Astrocyte (in vitro differentiated cells and primary cell): ENCODE measurements around the gene FUT6. TPM values are rescaled to one million over a fixed set of nuclear protein-coding genes. Genes with fewer than 3 reads are reported as not detected.
"Not testable (repeated sequence)": the region's sequence is repeated elsewhere in the genome, so short reads cannot be mapped to it uniquely, and the experiment has no call there.

Source experiments
- DNase-seq: peaks from one replicate; pipeline ENCODE4 v3.0.0-alpha.2; 2010; ENCODE audit warnings: low read depth
- FAIRE-seq: peaks from 2 replicates; lab custom pipeline; 2011; peaks lifted over from hg19 to GRCh38; lab: Jason Lieb, UNC
- H2AFZ ChIP-seq: 2 replicates; pipeline ENCODE4 v1.6.0; 2012; ENCODE audit warnings: low read depth, low read length, inconsistent platforms
- H3K27ac ChIP-seq: 2 replicates; pipeline ENCODE4 v1.5.1; 2011; ENCODE audit warnings: low read depth, low read length, inconsistent platforms
- H3K27me3 ChIP-seq: 2 replicates; pipeline ENCODE4 v1.6.0; 2011; ENCODE audit warnings: low read length, inconsistent platforms; ENCODE audit not compliant: insufficient read depth
- H3K36me3 ChIP-seq: 2 replicates; pipeline ENCODE4 v1.5.1; 2011; ENCODE audit warnings: low read length, inconsistent platforms; ENCODE audit not compliant: insufficient read depth
- H3K4me1 ChIP-seq: 2 replicates; pipeline ENCODE4 v1.5.1; 2011; ENCODE audit warnings: low read length, inconsistent platforms; ENCODE audit not compliant: insufficient read depth
- H3K4me2 ChIP-seq: 2 replicates; pipeline ENCODE4 v1.6.0; 2012; ENCODE audit warnings: low read length, inconsistent platforms
- H3K4me3 ChIP-seq: 2 replicates; pipeline ENCODE4 v1.5.1; 2011; ENCODE audit warnings: low read depth, mild to moderate bottlenecking, low read length, inconsistent platforms; ENCODE audit not compliant: insufficient read depth
- H3K79me2 ChIP-seq: 2 replicates; pipeline ENCODE4 v1.6.0; 2012; ENCODE audit warnings: mild to moderate bottlenecking, low read length, inconsistent platforms; ENCODE audit not compliant: insufficient read depth
- H3K9ac ChIP-seq: 2 replicates; pipeline ENCODE4 v1.6.0; 2012; ENCODE audit warnings: mild to moderate bottlenecking, low read length, inconsistent platforms
- H3K9me3 ChIP-seq: 2 replicates; pipeline ENCODE4 v1.5.1; 2012; ENCODE audit warnings: low read depth, mild to moderate bottlenecking, low read length, inconsistent platforms; ENCODE audit not compliant: insufficient read depth
- H4K20me1 ChIP-seq: 2 replicates; pipeline ENCODE4 v1.6.0; 2012; ENCODE audit warnings: low read length, inconsistent platforms; ENCODE audit not compliant: insufficient read depth
- H3K27ac Mint-ChIP-seq: one replicate; pipeline ENCODE4 v1.8.0; 2021; ENCODE audit warnings: mild to moderate bottlenecking, mixed read lengths; ENCODE audit not compliant: unreplicated experiment
- H3K27me3 Mint-ChIP-seq: one replicate; pipeline ENCODE4 v1.8.0; 2021; ENCODE audit warnings: low read depth, mixed read lengths; ENCODE audit not compliant: unreplicated experiment
- H3K36me3 Mint-ChIP-seq: one replicate; pipeline ENCODE4 v1.8.0; 2021; ENCODE audit warnings: low read depth, mixed read lengths; ENCODE audit not compliant: unreplicated experiment
- H3K4me1 Mint-ChIP-seq: one replicate; pipeline ENCODE4 v1.8.0; 2021; ENCODE audit warnings: low read depth, mixed read lengths; ENCODE audit not compliant: unreplicated experiment
- H3K4me3 Mint-ChIP-seq: one replicate; pipeline ENCODE4 v1.8.0; 2021; ENCODE audit warnings: mild to moderate bottlenecking, moderate library complexity, mixed read lengths; ENCODE audit not compliant: unreplicated experiment
- H3K9me3 Mint-ChIP-seq: one replicate; pipeline ENCODE4 v1.8.0; 2021; ENCODE audit warnings: mild to moderate bottlenecking, mixed read lengths; ENCODE audit not compliant: unreplicated experiment
- EZH2 ChIP-seq: IDR thresholded peaks from 2 replicates; pipeline ENCODE4 v1.6.1; 2012; ENCODE audit warnings: mild to moderate bottlenecking, low read length, inconsistent platforms; ENCODE audit not compliant: insufficient read depth
- total RNA-seq: library from RNA; stranded (reverse); gene quantifications from 2 replicates; pipeline ENCODE4 v1.2.1, GENCODE V29; 2021
- TF ChIP-seq, protein P1 (sequence below): IDR thresholded peaks from 2 replicates; pipeline ENCODE4 v1.5.1; 2011; ENCODE audit warnings: low read depth, mild to moderate bottlenecking, inconsistent platforms, low read length, moderate library complexity; ENCODE audit not compliant: insufficient read depth

The FUT6 gene
- total RNA-seq, 1 donor from 2014 or later: 0.09 TPM

DNA sequence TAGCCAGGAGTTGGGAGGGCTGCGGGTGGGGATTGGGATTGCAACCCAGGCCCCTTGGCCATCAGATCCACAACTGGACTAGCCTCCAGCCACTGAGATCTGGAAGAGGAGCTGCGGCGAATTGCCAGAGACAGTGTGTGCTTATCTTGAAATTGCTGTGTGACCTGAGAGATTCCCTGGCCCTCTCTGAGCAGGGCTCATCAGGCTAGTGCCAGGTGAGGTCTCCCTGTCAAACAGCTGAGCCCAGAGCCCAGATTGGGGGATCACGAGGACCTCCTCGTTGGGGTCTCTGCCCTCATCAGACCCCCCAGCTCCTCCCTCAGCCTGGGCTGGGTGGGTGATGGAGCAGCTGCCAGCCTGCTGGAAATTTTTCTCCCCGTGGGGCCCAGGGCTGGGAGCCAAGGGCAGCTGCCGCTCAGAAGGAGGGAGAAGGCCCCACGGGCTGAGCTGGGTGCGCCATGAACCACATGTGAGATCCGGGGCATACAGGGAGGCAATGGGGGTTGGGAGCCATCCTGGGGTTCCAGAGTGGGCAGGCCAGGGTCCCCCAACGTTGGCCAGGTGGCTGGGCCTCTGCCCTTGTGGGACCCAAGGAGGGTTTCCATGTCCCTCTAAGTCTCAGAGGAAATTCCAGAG, 23.6 kb upstream of the FUT6 start:
- no peak overlapping the region for H3K9ac ChIP-seq
- no peak overlapping the region for H3K27ac ChIP-seq
- H3K27me3 Mint-ChIP-seq: peaks cover 44% of the 10 kb centered on the region
- no peaks in the 10 kb centered on the region for H3K79me2 ChIP-seq
- no peaks in the 10 kb centered on the region for H3K4me1 ChIP-seq
- no peak overlapping the region for H3K4me3 Mint-ChIP-seq
- DNase-seq (no peak), FAIRE-seq (no peak)
- H3K9me3 ChIP-seq: no peaks in the 10 kb centered on the region
- H3K4me1 Mint-ChIP-seq: peaks cover 6% of the 10 kb centered on the region
- H3K36me3 Mint-ChIP-seq: no peaks in the 10 kb centered on the region
- H3K27me3 ChIP-seq: peaks cover 4% of the 10 kb centered on the region
- TF ChIP-seq, protein P1, sequence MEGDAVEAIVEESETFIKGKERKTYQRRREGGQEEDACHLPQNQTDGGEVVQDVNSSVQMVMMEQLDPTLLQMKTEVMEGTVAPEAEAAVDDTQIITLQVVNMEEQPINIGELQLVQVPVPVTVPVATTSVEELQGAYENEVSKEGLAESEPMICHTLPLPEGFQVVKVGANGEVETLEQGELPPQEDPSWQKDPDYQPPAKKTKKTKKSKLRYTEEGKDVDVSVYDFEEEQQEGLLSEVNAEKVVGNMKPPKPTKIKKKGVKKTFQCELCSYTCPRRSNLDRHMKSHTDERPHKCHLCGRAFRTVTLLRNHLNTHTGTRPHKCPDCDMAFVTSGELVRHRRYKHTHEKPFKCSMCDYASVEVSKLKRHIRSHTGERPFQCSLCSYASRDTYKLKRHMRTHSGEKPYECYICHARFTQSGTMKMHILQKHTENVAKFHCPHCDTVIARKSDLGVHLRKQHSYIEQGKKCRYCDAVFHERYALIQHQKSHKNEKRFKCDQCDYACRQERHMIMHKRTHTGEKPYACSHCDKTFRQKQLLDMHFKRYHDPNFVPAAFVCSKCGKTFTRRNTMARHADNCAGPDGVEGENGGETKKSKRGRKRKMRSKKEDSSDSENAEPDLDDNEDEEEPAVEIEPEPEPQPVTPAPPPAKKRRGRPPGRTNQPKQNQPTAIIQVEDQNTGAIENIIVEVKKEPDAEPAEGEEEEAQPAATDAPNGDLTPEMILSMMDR: no peak
- no peak for TF ChIP-seq EZH2
- no peak overlapping the region for H3K4me3 ChIP-seq
- no peak overlapping the region for H2AFZ ChIP-seq
- no peaks in the 10 kb centered on the region for H3K9me3 Mint-ChIP-seq
- H3K27ac Mint-ChIP-seq: no peak overlapping the region
- no peaks in the 10 kb centered on the region for H4K20me1 ChIP-seq
- no peaks in the 10 kb centered on the region for H3K36me3 ChIP-seq
- no peak overlapping the region for H3K4me2 ChIP-seq

DNA sequence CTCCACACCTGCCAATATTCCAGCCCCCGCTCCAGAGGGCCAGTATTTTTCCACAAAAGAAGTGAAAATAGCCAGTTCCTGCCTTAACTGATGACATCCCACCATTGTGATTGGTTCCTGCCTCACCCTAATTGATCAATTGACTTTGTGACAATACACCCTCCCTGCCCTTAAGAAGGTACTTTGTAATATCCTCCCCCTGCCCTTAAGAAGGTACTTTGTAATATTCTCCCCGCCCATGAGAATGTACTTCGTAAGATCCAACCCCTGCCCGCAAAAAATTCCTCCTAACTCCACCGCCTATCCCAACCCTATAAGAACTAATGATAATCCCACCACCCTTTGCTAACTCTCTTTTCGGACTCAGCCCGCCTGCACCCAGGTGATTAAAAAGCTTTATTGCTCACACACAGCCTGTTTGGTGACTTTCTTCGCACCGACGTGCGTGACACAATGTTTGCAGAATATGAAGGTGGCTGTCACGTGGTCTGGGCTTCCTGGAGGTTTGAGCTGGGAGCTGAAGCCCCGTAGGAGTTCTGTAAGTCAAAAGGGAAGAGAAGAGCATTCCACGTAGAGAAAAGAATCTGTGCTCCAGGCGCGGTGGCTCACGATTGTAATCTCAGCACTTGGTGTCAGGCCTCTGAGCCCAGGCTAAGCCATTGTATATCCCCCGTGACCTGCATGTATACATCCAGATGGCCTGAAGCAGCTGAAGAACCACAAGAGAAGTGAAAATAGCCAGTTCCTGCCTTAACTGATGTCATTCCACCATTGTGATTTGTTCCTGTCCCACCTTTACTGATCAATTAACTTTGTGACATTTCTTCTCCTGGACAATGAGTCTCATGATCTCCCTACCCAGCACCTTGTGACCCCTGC, 17.9 kb upstream of the FUT6 start:
- Mint-ChIP-seq H3K4me1 (peaks cover 6% of the 10 kb centered on the region), H3K36me3 (no peaks in the 10 kb centered on the region), H3K4me3 (no peak overlapping the region), H3K27ac (no peak overlapping the region), H3K9me3 (peaks cover under 1% of the 10 kb centered on the region), H3K27me3 (peaks cover 18% of the 10 kb centered on the region)
- Histone ChIP-seq H3K4me1 (no peaks in the 10 kb centered on the region), H4K20me1 (no peaks in the 10 kb centered on the region), H3K9ac (no peak overlapping the region), H3K79me2 (no peaks in the 10 kb centered on the region), H3K36me3 (no peaks in the 10 kb centered on the region), H2AFZ (no peak overlapping the region), H3K27me3 (peaks cover 20% of the 10 kb centered on the region), H3K4me2 (no peak overlapping the region), H3K27ac (no peak overlapping the region), H3K9me3 (no peaks in the 10 kb centered on the region), H3K4me3 (no peak overlapping the region)
- DNase-seq: no peak
- TF ChIP-seq, protein P1: no peak
- TF ChIP-seq EZH2: no peak
- no peak for FAIRE-seq

DNA sequence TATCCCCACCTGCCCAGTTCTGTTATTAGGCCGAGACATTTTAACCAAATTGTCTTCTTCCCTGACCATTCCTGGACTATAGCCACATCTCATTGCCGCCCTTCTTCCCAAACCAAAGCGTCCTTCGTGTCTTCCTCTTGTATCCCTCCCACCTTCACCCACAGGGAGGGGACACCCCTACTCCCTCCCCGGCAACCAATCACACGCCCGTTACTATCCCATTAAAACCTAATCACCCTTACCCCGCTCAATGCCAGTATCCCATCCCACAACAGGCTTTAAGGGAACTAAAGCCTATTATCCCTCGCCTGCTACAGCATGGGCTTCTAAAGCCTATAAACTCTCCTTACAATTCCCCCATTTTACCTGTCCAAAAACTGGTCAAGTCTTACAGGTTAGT, 15.6 kb upstream of the FUT6 start:
- not testable (repeated sequence) for H3K9me3 Mint-ChIP-seq, H3K4me1 ChIP-seq, H3K27ac ChIP-seq, H3K4me2 ChIP-seq, H4K20me1 ChIP-seq, FAIRE-seq, H3K27ac Mint-ChIP-seq, H3K9me3 ChIP-seq, H3K4me1 Mint-ChIP-seq, H3K4me3 Mint-ChIP-seq, H3K36me3 ChIP-seq, DNase-seq, H3K4me3 ChIP-seq, H3K9ac ChIP-seq, H3K36me3 Mint-ChIP-seq, H3K79me2 ChIP-seq, H2AFZ ChIP-seq
- peaks cover 17% of the 10 kb centered on the region for H3K27me3 Mint-ChIP-seq
- H3K27me3 ChIP-seq: peaks cover 25% of the 10 kb centered on the region

DNA sequence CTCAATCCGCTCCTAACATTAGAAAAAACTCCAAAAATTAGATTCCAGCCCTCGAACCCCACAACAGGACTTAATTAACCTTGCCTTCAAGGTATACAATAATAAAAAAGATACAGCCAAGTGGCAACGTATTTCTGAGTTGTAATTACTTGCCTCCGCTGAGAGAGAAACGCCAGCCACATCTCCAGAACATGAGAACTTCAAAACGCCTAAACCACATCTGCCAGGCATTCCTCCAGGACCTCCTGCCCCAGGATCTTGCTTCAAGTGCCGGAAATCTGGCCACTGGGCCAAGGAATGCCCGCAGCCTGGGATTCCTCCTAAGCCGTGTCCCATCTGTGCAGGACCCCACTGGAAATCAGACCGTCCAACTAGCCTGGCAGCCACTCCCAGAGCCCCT, 14.6 kb upstream of the FUT6 start:
- not testable (repeated sequence) for H3K36me3 Mint-ChIP-seq, H3K36me3 ChIP-seq, DNase-seq, H3K9me3 Mint-ChIP-seq, H3K27ac ChIP-seq, H3K9me3 ChIP-seq, FAIRE-seq, H3K79me2 ChIP-seq, H3K4me1 Mint-ChIP-seq, H3K9ac ChIP-seq, H3K4me3 ChIP-seq, H2AFZ ChIP-seq, H4K20me1 ChIP-seq, H3K27ac Mint-ChIP-seq, H3K4me3 Mint-ChIP-seq, H3K4me1 ChIP-seq, H3K4me2 ChIP-seq
- H3K27me3 Mint-ChIP-seq: peaks cover 15% of the 10 kb centered on the region
- peaks cover 25% of the 10 kb centered on the region for H3K27me3 ChIP-seq
